GM23248 (cell line): ENCODE measurements around the gene CSRNP3. TPM values are rescaled to one million over a fixed set of nuclear protein-coding genes. Genes with fewer than 3 reads are reported as not detected.
"Not testable (repeated sequence)": the region's sequence is repeated elsewhere in the genome, so short reads cannot be mapped to it uniquely, and the experiment has no call there.

Experiments
- DNase-seq: peaks from one replicate; pipeline ENCODE4 v3.0.0-alpha.2; 2015
- H2AFZ ChIP-seq: fragments of 200-600 bp; sonication (generic); 2 replicates; pipeline ENCODE4 v1.6.1; 2016; ENCODE audit warnings: antibody characterized with exemption
- H3F3A ChIP-seq: fragments of 200-600 bp; sonication (generic); 2 replicates; pipeline ENCODE4 v1.6.1; 2016; ENCODE audit warnings: mild to moderate bottlenecking, antibody characterized with exemption, mixed run types; ENCODE audit not compliant: insufficient read depth
- H3K27ac ChIP-seq: fragments of 200-600 bp; sonication (generic); 2 replicates; pipeline ENCODE4 v1.5.1; 2016; ENCODE audit warnings: mild to moderate bottlenecking
- H3K27me3 ChIP-seq: fragments of 200-600 bp; sonication (generic); replicated peaks from 2 replicates; pipeline ENCODE4 v1.6.1; 2016; ENCODE audit warnings: mild to moderate bottlenecking; ENCODE audit not compliant: insufficient read depth
- H3K36me3 ChIP-seq: fragments of 200-600 bp; sonication (generic); 2 replicates; pipeline ENCODE4 v1.6.1; 2016; ENCODE audit warnings: low read depth, mild to moderate bottlenecking
- H3K4me1 ChIP-seq: fragments of 200-600 bp; sonication (generic); 2 replicates; pipeline ENCODE4 v1.6.1; 2016; ENCODE audit warnings: mild to moderate bottlenecking; ENCODE audit not compliant: insufficient read depth
- H3K4me2 ChIP-seq: fragments of 200-600 bp; sonication (generic); one replicate; pipeline ENCODE4 v1.6.1; 2016; ENCODE audit warnings: mild to moderate bottlenecking; ENCODE audit not compliant: unreplicated experiment
- H3K4me3 ChIP-seq: fragments of 200-600 bp; sonication (generic); 2 replicates; pipeline ENCODE4 v1.5.1; 2016; ENCODE audit warnings: mild to moderate bottlenecking
- H3K79me2 ChIP-seq: fragments of 200-600 bp; sonication (generic); 2 replicates; pipeline ENCODE4 v1.6.1; 2016; ENCODE audit warnings: mild to moderate bottlenecking; ENCODE audit not compliant: insufficient read depth
- H3K9ac ChIP-seq: fragments of 200-600 bp; sonication (generic); 2 replicates; pipeline ENCODE4 v1.6.1; 2016; ENCODE audit warnings: mild to moderate bottlenecking
- H3K9me2 ChIP-seq: fragments of 200-600 bp; sonication (generic); 2 replicates; pipeline ENCODE4 v1.6.1; 2016; ENCODE audit warnings: mixed run types, mild to moderate bottlenecking, moderate library complexity; ENCODE audit not compliant: insufficient read depth
- H3K9me3 ChIP-seq: fragments of 200-600 bp; sonication (generic); one replicate; pipeline ENCODE4 v1.6.1; 2017; ENCODE audit warnings: low read depth
- H4K20me1 ChIP-seq: fragments of 200-600 bp; sonication (generic); 2 replicates; pipeline ENCODE4 v1.6.0; 2016; ENCODE audit not compliant: insufficient read depth
- EZH2 ChIP-seq: fragments of 200-600 bp; sonication (generic); IDR thresholded peaks from 2 replicates; pipeline ENCODE4 v1.6.1; 2018; ENCODE audit warnings: antibody characterized with exemption, mild to moderate bottlenecking; ENCODE audit not compliant: insufficient read depth, poor library complexity, severe bottlenecking
- EZH2phosphoT487 ChIP-seq: fragments of 200-600 bp; sonication (generic); IDR thresholded peaks from 2 replicates; pipeline ENCODE4 v1.6.1; 2018; ENCODE audit warnings: antibody characterized with exemption, moderate library complexity, mild to moderate bottlenecking, low read depth; ENCODE audit not compliant: insufficient read depth
- WGBS, 2 experiments: methylation state at CpG; one replicate each; pipeline ENCODE4 v1.1.6; 2015 to 2017; ENCODE audit warnings: low lambda C conversion rate in 2 of 2, low coverage in 1 of 2; ENCODE audit errors: missing lambda C conversion rate in 2 of 2; 5-methylcytosine and 5-hydroxymethylcytosine counted together
- in situ Hi-C: fragments of 300-500 bp; cut with MboI; formaldehyde crosslinking; loops from 2 replicates; pipeline ENCODE4 v1.15.0; 2020
- polyA plus RNA-seq: library from polyadenylated mRNA; unstranded; fragments of >200 nt; fragmentation: Nextera tagmentation; extraction: Ambion mirVana; gene quantifications from 2 replicates; pipeline ENCODE4 v1.2.1, GENCODE V29; 2016
- total RNA-seq: library from RNA; depleted of rRNA; stranded (reverse); fragments of >200 nt; shearing (Covaris generic); gene quantifications from 2 replicates; pipeline ENCODE4 v1.2.3, GENCODE V29; 2014

The CSRNP3 gene
- total and polyA plus RNA-seq, 2 experiments from 2014 or later, result 0.43 to 0.73 TPM

GRCh38 chr2:165587335-165587938 is 117.9 kb downstream of the CSRNP3 start:
- DNase-seq, result no peak
- no peak overlapping the region for H3K27ac ChIP-seq
- no peaks in the 10 kb centered on the region for H3K27me3 ChIP-seq
- no peak for TF ChIP-seq EZH2phosphoT487
- TF ChIP-seq EZH2, result no peak
- no peaks in the 10 kb centered on the region for H3K9me3 ChIP-seq
- no peaks in the 10 kb centered on the region for H4K20me1 ChIP-seq
- no peaks in the 10 kb centered on the region for H3F3A ChIP-seq
- H3K36me3 ChIP-seq, result no peaks in the 10 kb centered on the region
- no peak overlapping the region for H3K4me3 ChIP-seq
- no peaks in the 10 kb centered on the region for H3K79me2 ChIP-seq
- H3K4me1 ChIP-seq, result peaks cover 5% of the 10 kb centered on the region; the same call in 1 of the 2 replicates
- H3K9ac ChIP-seq, result no peak overlapping the region
- WGBS, 2 experiments, result 72 to 80% methylated on average over 4 of the region's 4 CpGs
- H3K4me2 ChIP-seq, result no peak overlapping the region
- no peaks in the 10 kb centered on the region for H3K9me2 ChIP-seq
- in situ Hi-C loops, result no loop called here
- no peak overlapping the region for H2AFZ ChIP-seq

- DNase-seq, H3K9ac ChIP-seq, H3K9me2 ChIP-seq, H3K4me1 ChIP-seq, H3K4me2 ChIP-seq, H3F3A ChIP-seq, H3K27me3 ChIP-seq, in situ Hi-C loops, H3K27ac ChIP-seq, H4K20me1 ChIP-seq, H3K4me3 ChIP-seq, H3K9me3 ChIP-seq, H3K36me3 ChIP-seq, H3K79me2 ChIP-seq, H2AFZ ChIP-seq: not testable (repeated sequence)
These were observed 121.5 kb downstream of the CSRNP3 start for GRCh38 chr2:165590999-165591398.

GRCh38 chr2:165593081-165593480 is 123.6 kb downstream of the CSRNP3 start:
- Histone ChIP-seq H3K9me2 (no peaks in the 10 kb centered on the region), H4K20me1 (no peaks in the 10 kb centered on the region), H3K4me2 (no peak overlapping the region), H3K79me2 (no peaks in the 10 kb centered on the region), H3K4me3 (no peak overlapping the region), H3K27me3 (no peaks in the 10 kb centered on the region), H3K4me1 (no peaks in the 10 kb centered on the region), H3K9me3 (no peaks in the 10 kb centered on the region), H3K27ac (no peak overlapping the region), H2AFZ (no peak overlapping the region), H3K36me3 (no peaks in the 10 kb centered on the region), H3K9ac (no peak overlapping the region), H3F3A (no peaks in the 10 kb centered on the region)
- TF ChIP-seq EZH2 (no peak), EZH2phosphoT487 (no peak)
- peak; percentile 49 for DNase-seq
- 92 to 98% methylated on average over 3 of the region's 3 CpGs for WGBS, 2 experiments
- in situ Hi-C loops, result no loop called here

GRCh38 chr2:165594231-165594934 is 124.9 kb downstream of the CSRNP3 start:
- H4K20me1 ChIP-seq, result no peaks in the 10 kb centered on the region
- no peaks in the 10 kb centered on the region for H3K4me1 ChIP-seq
- in situ Hi-C loops, result no loop called here
- H3K36me3 ChIP-seq, result no peaks in the 10 kb centered on the region
- WGBS, 2 experiments, result 45 to 55% methylated on average over 1 of the region's 1 CpG
- no peak overlapping the region for H3K9ac ChIP-seq
- H3K27ac ChIP-seq, result no peak overlapping the region
- no peak overlapping the region for H3K4me3 ChIP-seq
- H2AFZ ChIP-seq, result no peak overlapping the region
- no peaks in the 10 kb centered on the region for H3K9me2 ChIP-seq
- H3K27me3 ChIP-seq, result no peaks in the 10 kb centered on the region
- no peak overlapping the region for H3K4me2 ChIP-seq
- TF ChIP-seq EZH2, result no peak
- TF ChIP-seq EZH2phosphoT487, result no peak
- DNase-seq, result no peak
- no peaks in the 10 kb centered on the region for H3K9me3 ChIP-seq
- H3F3A ChIP-seq, result no peaks in the 10 kb centered on the region
- no peaks in the 10 kb centered on the region for H3K79me2 ChIP-seq

GRCh38 chr2:165594935-165595255 is 125.4 kb downstream of the CSRNP3 start:
- in situ Hi-C loops, result no loop called here
- no peak for TF ChIP-seq EZH2
- TF ChIP-seq EZH2phosphoT487, result no peak
- H3K27me3 ChIP-seq, result no peaks in the 10 kb centered on the region
- H3K9me3 ChIP-seq, result no peaks in the 10 kb centered on the region
- no peaks in the 10 kb centered on the region for H3K36me3 ChIP-seq
- H3F3A ChIP-seq, result no peaks in the 10 kb centered on the region
- no peaks in the 10 kb centered on the region for H3K9me2 ChIP-seq
- H4K20me1 ChIP-seq, result no peaks in the 10 kb centered on the region
- no peaks in the 10 kb centered on the region for H3K4me1 ChIP-seq
- no peak overlapping the region for H3K9ac ChIP-seq
- 85 to 88% methylated on average over 6 of the region's 6 CpGs for WGBS, 2 experiments
- no peak for DNase-seq
- H3K4me3 ChIP-seq, result no peak overlapping the region
- no peak overlapping the region for H3K27ac ChIP-seq
- H2AFZ ChIP-seq, result no peak overlapping the region
- no peak overlapping the region for H3K4me2 ChIP-seq
- no peaks in the 10 kb centered on the region for H3K79me2 ChIP-seq
